ENCODE measurements around the gene CARF.
A peak's percentile ranks its signal among the peaks of the same experiment; 100 is the strongest.

DNA sequence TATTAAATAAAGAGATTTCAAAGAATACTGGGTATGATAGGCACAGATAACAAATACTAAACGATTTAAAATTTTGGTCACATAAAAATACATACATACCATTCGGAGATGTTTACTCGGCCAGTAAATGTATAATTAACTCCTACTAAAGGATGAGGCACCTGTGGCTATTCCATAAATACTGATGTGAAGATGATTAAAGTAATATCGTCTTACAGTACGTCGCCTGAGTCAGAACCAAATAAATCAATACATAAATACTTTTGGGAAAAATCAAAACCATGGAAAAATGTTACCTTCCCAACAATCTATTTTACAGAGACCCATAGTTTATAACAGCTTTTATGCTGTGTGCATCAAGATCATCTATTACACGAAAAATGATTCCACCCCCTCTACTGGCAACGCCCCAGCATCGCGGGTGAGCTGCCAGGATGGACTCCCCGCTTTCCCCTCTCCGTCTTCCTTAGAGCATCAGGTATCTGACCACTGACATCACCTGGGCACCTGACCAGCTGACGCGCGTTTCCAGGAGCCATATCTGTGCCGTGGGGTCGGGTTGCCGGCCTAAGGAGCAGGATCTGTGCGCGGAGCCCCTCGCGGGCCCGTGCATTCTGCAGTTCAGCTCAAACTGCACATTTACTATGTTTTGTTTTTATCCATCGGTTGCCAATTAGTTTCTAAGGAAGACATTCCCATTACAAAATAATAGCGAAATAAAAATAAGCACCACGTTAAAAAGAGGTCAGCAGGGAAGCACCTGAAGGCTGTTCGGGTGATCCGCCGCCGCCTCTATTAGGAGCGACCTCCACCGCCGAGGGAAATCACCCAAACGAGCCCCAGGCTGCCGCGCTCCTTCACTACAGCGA, 41.4 kb upstream of the CARF start:
- TF ChIP-seq CTCF (IDR thresholded peaks at IDR 0.05; ENCODE audit: poor library complexity) (peak; percentile 59), EZH2phosphoT487 (IDR thresholded peaks at IDR 0.05; ENCODE audit: low read depth, severe bottlenecking, unreplicated experiment) (no peak), EZH2 (IDR thresholded peaks at IDR 0.05; ENCODE audit: borderline replicate concordance) (no peak)
